VCaP (cell line): ENCODE measurements around the gene CMC1.

Experiments used
- H3K27ac ChIP-seq: fragments of 450-650 bp; 2 replicates; pipeline ENCODE4 v1.5.1; 2017
- TF ChIP-seq, protein P1 (sequence below): fragments of 450-650 bp; conservative IDR thresholded peaks from 2 replicates; pipeline ENCODE4 v1.5.1; 2017; ENCODE audit warnings: mild to moderate bottlenecking, moderate library complexity

The CMC1 gene

DNA sequence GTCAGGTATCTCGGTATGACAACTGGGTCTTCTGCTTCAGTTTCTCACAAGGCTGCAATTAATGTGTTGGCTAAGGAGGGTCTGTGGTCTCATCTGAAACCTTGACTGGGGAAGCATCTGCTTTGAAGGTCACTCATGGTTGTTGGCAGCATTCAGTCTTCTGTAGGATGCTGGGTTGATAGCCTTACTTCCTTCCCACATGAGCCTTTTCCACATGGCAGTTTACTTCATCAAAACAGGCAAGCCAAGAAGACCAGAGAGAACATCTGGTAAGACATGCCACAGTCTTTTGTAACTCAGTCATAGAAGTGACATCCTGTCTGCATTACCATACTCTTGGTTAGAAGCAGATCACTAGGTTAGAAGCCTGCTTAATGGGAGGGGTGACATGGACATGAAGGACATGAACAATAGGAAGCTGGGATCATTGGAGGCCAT lies 49.5 kb downstream of the CMC1 start:
- TF ChIP-seq, protein P1, sequence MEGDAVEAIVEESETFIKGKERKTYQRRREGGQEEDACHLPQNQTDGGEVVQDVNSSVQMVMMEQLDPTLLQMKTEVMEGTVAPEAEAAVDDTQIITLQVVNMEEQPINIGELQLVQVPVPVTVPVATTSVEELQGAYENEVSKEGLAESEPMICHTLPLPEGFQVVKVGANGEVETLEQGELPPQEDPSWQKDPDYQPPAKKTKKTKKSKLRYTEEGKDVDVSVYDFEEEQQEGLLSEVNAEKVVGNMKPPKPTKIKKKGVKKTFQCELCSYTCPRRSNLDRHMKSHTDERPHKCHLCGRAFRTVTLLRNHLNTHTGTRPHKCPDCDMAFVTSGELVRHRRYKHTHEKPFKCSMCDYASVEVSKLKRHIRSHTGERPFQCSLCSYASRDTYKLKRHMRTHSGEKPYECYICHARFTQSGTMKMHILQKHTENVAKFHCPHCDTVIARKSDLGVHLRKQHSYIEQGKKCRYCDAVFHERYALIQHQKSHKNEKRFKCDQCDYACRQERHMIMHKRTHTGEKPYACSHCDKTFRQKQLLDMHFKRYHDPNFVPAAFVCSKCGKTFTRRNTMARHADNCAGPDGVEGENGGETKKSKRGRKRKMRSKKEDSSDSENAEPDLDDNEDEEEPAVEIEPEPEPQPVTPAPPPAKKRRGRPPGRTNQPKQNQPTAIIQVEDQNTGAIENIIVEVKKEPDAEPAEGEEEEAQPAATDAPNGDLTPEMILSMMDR = no peak
- H3K27ac ChIP-seq = no peak overlapping the region

GRCh38 chr3:28291577-28291976 lies 50.2 kb downstream of the CMC1 start:
- H3K27ac ChIP-seq = no peak overlapping the region

DNA sequence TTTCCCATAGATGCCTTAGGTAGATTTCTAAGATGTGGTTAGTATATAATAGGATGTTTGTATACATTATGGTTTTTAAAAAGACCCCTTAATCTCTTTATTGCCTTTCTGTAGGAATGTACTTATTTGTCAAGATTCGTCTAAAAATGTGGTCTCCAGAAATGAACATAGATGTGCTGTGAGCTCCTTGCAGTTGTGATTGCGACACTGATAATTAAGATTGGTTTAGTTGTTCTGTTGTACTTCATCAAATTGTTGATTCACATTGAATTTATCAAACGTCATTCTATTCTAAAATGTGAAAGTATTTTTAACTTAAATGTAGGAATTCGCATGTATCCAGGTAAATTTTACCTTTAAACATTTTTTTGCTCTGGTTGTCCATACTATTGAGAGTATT lies 51.2 kb downstream of the CMC1 start:
- H3K27ac ChIP-seq = no peak overlapping the region

More at GRCh38 chr3:28291577-28291976, 50.2 kb downstream of the CMC1 start:
- TF ChIP-seq, protein P1 = no peak

GRCh38 chr3:28294667-28295413 lies 53.4 kb downstream of the CMC1 start:
- no peak overlapping the region for H3K27ac ChIP-seq
- TF ChIP-seq, protein P1 = no peak

More for the DNA sequence above, 51.2 kb downstream of the CMC1 start:
- TF ChIP-seq, protein P1 = no peak

- no peak overlapping the region for H3K27ac ChIP-seq
- TF ChIP-seq, protein P1 = no peak
These were observed 54.6 kb downstream of the CMC1 start for GRCh38 chr3:28295898-28296490.

DNA sequence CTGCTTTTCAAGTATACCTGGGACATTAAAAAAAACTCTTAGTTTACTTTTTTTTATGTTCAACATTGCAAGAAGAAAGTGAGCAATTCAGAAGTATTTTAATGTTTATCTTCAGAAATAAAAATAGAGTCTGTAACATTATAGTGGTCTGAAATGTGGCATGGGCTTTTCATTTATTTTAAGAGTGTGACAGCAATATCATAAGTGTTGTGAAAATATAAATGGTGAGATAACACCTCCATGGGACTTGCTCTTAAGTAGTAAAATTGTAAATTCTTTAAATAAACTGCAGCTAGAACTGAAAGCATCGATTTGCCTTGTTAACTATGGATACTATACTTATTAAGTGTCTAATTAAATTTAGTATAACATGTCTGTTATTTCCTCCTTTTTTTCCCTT lies 58.3 kb downstream of the CMC1 start:
- TF ChIP-seq, protein P1 = no peak
- H3K27ac ChIP-seq = no peak overlapping the region

DNA sequence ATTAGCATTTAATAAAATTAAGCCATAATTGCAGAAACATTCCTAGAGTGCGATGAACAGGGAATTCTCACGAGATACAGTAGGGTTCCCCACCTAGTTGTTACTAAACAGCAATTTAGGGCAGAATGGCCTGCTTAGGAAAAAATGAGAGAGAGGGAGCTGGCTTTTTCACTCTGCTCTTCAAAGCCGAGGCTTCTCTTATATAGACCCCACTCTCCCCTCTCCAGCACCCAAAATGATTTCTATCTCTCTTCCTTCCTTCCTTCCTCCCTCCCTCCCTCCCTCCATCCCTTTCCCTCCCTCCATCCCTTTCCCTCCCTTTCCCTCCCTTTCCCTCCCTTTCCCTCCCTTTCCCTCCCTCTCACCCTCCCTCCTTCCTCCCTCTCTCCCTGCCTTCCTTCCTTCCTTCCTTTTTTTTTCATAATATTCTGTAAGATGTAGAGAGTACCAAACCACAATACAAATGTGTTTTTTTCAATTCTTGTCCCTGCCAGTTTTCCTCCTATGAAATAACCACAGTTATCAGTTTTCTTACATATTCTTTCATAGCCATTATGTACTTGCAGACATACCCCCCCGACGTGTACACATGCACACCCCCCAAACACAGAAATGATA lies 59.0 kb downstream of the CMC1 start:
- H3K27ac ChIP-seq = no peak overlapping the region
- TF ChIP-seq, protein P1 = no peak
